ENCODE data around the gene MDFIC. TPM values are rescaled to one million over a fixed set of nuclear protein-coding genes. Genes with fewer than 3 reads are reported as not detected.
"Not testable (repeated sequence)": the region's sequence is repeated elsewhere in the genome, so short reads cannot be mapped to it uniquely, and the experiment has no call there.

The MDFIC gene, protein sequence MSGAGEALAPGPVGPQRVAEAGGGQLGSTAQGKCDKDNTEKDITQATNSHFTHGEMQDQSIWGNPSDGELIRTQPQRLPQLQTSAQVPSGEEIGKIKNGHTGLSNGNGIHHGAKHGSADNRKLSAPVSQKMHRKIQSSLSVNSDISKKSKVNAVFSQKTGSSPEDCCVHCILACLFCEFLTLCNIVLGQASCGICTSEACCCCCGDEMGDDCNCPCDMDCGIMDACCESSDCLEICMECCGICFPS
- polyA plus RNA-seq (2013, experiment 1 of 4) = 17.6 TPM
- polyA plus RNA-seq (2013, experiment 2 of 4) = 12.5 TPM
- polyA plus RNA-seq (2013, experiment 3 of 4) = 16.6 TPM
- polyA plus RNA-seq (2013, experiment 4 of 4) = 14.5 TPM

DNA sequence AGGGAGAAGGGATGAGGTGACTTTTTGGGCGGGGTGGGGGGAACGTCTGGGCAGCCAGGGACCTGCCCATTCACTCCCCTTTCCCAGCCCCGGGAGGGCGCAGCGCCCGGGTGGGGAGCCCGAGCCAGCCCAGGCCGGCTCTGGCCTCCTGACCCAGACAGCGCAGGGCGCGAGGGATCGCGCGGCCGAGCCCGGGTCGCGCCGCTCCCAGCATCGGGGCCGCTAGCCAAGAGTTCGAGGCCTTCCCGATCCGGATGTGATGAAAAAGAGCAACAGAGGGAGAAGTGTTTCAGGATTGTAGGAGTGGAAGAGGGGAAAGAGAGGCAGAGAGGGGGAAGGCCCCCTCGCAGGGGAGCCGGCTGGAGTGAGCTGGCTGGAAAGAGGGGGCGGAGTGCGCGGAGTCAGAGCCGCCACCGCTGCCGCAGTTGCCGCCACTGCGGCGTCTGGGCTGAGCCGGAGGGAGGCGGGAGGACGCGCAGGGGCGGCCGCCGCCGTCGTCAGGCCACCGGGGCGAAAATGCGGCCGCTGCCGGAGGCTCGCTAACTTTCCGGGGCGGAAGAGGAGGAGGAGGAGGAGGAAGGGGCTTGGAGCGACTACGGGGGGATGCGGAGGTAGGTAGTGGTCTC, at the start of gene MDFIC:
TSS of gene MDFIC (plus strand) at position 69 of the 626 bp plus-strand sequence. CDS start 940 bp downstream, outside the sequence.
- 1% methylated on average over 55 of the region's 55 CpGs for WGBS, 2 experiments
- Histone ChIP-seq H3K27ac (ENCODE audit: insufficient read depth, low read depth, low read length, poor library complexity, severe bottlenecking) (no peak within 1 kb of the TSS), H3K9me3 (ENCODE audit: control insufficient read depth, low read length) (no peaks in the 10 kb centered on the region), H3K4me1 (ENCODE audit: control insufficient read depth, insufficient read depth, low read length) (no peaks in the 10 kb centered on the region), H3K27me3 (ENCODE audit: control insufficient read depth, insufficient read depth, low read length, poor library complexity, severe bottlenecking) (no peaks in the 10 kb centered on the region), H3K36me3 (ENCODE audit: control insufficient read depth, insufficient read depth, low read length) (no peaks in the 10 kb centered on the region), H3K4me3 (ENCODE audit: insufficient read depth, low read depth, low read length) (peak within 1 kb of the TSS; percentile 68)

DNA sequence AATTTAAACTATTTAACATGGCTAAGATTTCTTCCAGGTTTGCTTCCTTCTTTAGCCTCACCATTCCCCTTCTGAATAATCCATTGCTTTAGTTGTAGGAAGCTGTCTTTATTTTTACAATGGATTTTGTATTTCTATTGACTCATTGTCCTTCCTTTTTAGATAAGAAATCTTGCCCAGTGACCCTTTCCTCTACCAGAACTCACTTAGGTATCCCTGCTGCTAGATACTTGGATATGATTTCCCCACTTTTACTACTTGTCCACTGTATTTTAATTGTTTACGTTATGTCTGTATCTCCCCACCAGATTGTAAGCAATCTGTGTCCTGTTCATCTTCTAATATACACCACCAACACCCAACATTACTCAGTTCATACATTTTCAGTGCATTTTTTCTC, 47.7 kb upstream of the MDFIC start:
- Histone ChIP-seq H3K4me3 (ENCODE audit: insufficient read depth, low read depth, low read length) (no peak overlapping the region), H3K36me3 (ENCODE audit: control insufficient read depth, insufficient read depth, low read length) (no peaks in the 10 kb centered on the region), H3K27me3 (ENCODE audit: control insufficient read depth, insufficient read depth, low read length, poor library complexity, severe bottlenecking) (no peaks in the 10 kb centered on the region), H3K4me1 (ENCODE audit: control insufficient read depth, insufficient read depth, low read length) (no peaks in the 10 kb centered on the region), H3K9me3 (ENCODE audit: control insufficient read depth, low read length) (no peaks in the 10 kb centered on the region), H3K27ac (ENCODE audit: insufficient read depth, low read depth, low read length, poor library complexity, severe bottlenecking) (no peak overlapping the region)
- WGBS, 2 experiments = 91 to 96% methylated on average over 1 of the region's 1 CpG

DNA sequence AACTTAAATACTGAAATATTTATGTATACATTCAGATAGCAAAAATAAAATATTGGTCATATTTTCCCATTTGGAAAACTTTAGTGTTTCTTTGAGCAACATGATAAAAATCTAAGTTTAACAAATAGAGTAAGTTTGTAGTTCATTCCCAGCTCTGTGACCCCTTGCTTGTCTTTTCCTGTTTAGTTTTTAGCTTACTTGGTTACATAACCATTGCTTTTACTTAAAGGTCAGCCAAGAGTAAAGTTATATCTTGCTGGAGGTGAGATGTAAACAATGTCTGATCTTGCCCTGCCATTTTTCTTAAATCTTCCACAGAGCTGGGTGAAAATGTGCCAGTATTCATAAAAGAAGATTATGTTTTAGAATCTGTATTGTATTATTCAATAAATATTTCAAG, 46.7 kb upstream of the MDFIC start:
- Histone ChIP-seq H3K36me3 (ENCODE audit: control insufficient read depth, insufficient read depth, low read length) (no peaks in the 10 kb centered on the region), H3K4me1 (ENCODE audit: control insufficient read depth, insufficient read depth, low read length) (no peaks in the 10 kb centered on the region), H3K27me3 (ENCODE audit: control insufficient read depth, insufficient read depth, low read length, poor library complexity, severe bottlenecking) (no peaks in the 10 kb centered on the region), H3K9me3 (ENCODE audit: control insufficient read depth, low read length) (no peaks in the 10 kb centered on the region), H3K27ac (ENCODE audit: insufficient read depth, low read depth, low read length, poor library complexity, severe bottlenecking) (no peak overlapping the region), H3K4me3 (ENCODE audit: insufficient read depth, low read depth, low read length) (no peak overlapping the region)

DNA sequence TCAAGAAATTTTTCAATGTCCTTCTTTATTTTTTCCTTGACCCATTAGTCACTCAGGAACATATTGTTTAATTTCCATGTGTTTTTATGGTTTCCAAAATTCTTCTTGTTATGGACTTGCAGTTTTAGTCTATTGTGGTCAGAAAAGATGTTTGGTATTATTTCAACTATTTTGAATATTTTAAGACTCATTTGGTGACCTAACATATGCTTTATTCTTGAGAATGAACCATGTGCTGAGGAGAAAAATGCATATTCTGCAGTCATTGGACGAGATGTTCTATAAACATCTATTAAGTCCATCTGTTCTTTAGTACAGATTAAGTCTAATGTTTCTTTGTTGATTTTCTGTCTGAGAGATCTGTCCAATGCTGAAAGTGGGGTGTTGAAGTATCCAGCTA, 42.3 kb upstream of the MDFIC start:
- WGBS, 2 experiments = 89% methylated on average over 1 of the region's 1 CpG
- Histone ChIP-seq H3K9me3 (ENCODE audit: control insufficient read depth, low read length) (no peaks in the 10 kb centered on the region), H3K4me3 (ENCODE audit: insufficient read depth, low read depth, low read length) (no peak overlapping the region), H3K27me3 (ENCODE audit: control insufficient read depth, insufficient read depth, low read length, poor library complexity, severe bottlenecking) (no peaks in the 10 kb centered on the region), H3K36me3 (ENCODE audit: control insufficient read depth, insufficient read depth, low read length) (no peaks in the 10 kb centered on the region), H3K27ac (ENCODE audit: insufficient read depth, low read depth, low read length, poor library complexity, severe bottlenecking) (no peak overlapping the region), H3K4me1 (ENCODE audit: control insufficient read depth, insufficient read depth, low read length) (no peaks in the 10 kb centered on the region)

DNA sequence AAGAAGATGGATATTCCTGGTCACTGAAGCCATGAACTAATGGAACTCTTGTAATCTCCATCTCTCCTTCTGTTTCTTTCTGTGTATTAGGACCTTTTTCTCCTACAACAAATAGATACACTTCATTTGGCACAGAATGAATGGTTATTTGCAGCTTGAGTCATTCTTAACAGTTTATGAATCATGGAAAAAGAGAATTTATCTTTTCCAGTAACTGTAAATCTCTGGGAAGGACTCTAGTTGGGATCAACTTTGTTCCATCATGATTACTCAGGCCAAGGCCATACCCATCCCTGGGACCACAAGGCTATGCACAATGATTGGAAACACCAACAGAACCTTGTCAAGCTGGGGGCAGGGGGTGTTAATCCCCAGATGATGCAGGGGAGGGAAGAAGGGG, 36.1 kb upstream of the MDFIC start:
- H3K36me3 ChIP-seq (ENCODE audit: control insufficient read depth, insufficient read depth, low read length) = no peaks in the 10 kb centered on the region
- H3K27ac ChIP-seq (ENCODE audit: insufficient read depth, low read depth, low read length, poor library complexity, severe bottlenecking) = no peak overlapping the region
- no peaks in the 10 kb centered on the region for H3K27me3 ChIP-seq (ENCODE audit: control insufficient read depth, insufficient read depth, low read length, poor library complexity, severe bottlenecking)
- no peaks in the 10 kb centered on the region for H3K9me3 ChIP-seq (ENCODE audit: control insufficient read depth, low read length)
- H3K4me3 ChIP-seq (ENCODE audit: insufficient read depth, low read depth, low read length) = no peak overlapping the region
- H3K4me1 ChIP-seq (ENCODE audit: control insufficient read depth, insufficient read depth, low read length) = no peaks in the 10 kb centered on the region

DNA sequence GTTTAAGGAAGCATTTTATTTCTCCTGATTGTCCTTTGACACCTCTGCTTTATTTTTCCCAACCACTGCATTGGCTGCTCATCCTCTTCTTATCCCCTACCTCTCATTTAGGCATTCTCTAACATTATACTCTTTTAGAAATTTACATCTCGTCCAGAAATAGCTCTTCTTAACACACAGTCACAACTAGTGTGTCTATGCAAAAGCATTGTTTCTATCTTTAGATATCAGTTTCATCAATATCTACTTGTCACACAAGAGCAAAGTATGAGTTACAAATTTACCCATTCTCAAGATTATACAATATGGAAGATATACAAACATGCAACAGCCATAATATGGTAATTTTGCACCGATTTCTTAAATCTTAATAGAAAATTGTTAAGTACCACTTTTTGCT, 35.7 kb upstream of the MDFIC start:
- 84 to 93% methylated on average over 1 of the region's 2 CpGs for WGBS, 2 experiments
- Histone ChIP-seq H3K27me3 (ENCODE audit: control insufficient read depth, insufficient read depth, low read length, poor library complexity, severe bottlenecking) (no peaks in the 10 kb centered on the region), H3K27ac (ENCODE audit: insufficient read depth, low read depth, low read length, poor library complexity, severe bottlenecking) (no peak overlapping the region), H3K36me3 (ENCODE audit: control insufficient read depth, insufficient read depth, low read length) (no peaks in the 10 kb centered on the region), H3K9me3 (ENCODE audit: control insufficient read depth, low read length) (no peaks in the 10 kb centered on the region), H3K4me1 (ENCODE audit: control insufficient read depth, insufficient read depth, low read length) (no peaks in the 10 kb centered on the region), H3K4me3 (ENCODE audit: insufficient read depth, low read depth, low read length) (no peak overlapping the region)

DNA sequence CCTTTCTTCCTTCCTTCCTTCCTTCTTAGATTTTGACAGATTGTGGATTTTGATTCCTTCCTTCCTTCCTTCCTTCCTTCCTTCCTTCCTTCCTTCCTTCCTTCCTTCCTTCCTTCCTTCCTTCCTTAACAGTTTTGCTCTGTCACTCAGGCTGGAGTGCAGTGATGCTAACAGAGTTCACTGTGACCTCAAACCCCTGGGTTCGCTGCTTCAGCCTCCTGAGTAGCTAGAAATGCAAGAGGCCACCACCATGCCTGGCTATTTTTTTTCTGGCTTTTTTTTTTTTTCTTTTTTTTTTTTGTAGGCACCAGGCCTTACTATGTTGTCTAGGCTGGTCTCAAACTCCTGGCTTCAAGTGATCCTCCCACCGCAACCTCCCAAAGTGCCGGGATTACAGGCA, 32.8 kb upstream of the MDFIC start:
- H3K36me3 ChIP-seq (ENCODE audit: control insufficient read depth, insufficient read depth, low read length); H3K4me1 ChIP-seq (ENCODE audit: control insufficient read depth, insufficient read depth, low read length); H3K9me3 ChIP-seq (ENCODE audit: control insufficient read depth, low read length); H3K4me3 ChIP-seq (ENCODE audit: insufficient read depth, low read depth, low read length); H3K27ac ChIP-seq (ENCODE audit: insufficient read depth, low read depth, low read length, poor library complexity, severe bottlenecking); H3K27me3 ChIP-seq (ENCODE audit: control insufficient read depth, insufficient read depth, low read length, poor library complexity, severe bottlenecking): not testable (repeated sequence)
- WGBS, 2 experiments = 88 to 93% methylated on average over 3 of the region's 3 CpGs

DNA sequence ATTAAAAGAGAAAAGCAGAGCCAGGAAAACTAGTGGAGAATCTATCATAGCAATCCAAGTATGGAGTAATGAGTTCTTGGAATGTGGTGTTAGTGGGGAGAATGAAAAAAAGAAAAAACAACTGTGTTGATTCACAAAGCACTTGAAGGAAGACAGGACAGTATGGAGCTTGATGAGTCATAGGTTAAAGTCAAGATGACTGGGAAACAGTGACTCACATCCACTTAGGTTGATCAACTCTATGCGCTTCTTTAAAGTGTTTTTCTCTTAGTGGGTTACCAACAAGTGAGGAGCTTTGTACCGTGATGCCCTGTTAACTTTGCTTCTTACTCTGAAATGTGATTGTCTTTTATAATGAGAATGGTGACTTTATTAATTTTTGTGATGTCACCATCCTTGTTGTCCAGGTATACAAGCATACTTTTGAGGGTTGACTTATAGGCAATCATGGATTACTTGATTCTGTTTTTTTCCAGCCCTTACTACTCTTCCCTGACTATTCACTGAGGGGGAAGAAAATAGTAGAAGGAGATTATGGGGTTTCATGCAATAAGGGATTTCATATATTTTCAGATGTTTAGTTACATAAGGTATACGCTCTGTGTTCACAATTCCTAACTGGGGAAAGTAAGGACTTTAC, 32.1 kb upstream of the MDFIC start:
- Histone ChIP-seq H3K4me1 (ENCODE audit: control insufficient read depth, insufficient read depth, low read length) (no peaks in the 10 kb centered on the region), H3K36me3 (ENCODE audit: control insufficient read depth, insufficient read depth, low read length) (no peaks in the 10 kb centered on the region), H3K27me3 (ENCODE audit: control insufficient read depth, insufficient read depth, low read length, poor library complexity, severe bottlenecking) (no peaks in the 10 kb centered on the region), H3K9me3 (ENCODE audit: control insufficient read depth, low read length) (no peaks in the 10 kb centered on the region), H3K4me3 (ENCODE audit: insufficient read depth, low read depth, low read length) (no peak overlapping the region), H3K27ac (ENCODE audit: insufficient read depth, low read depth, low read length, poor library complexity, severe bottlenecking) (no peak overlapping the region)
- WGBS, 2 experiments = 81 to 90% methylated on average over 3 of the region's 3 CpGs

DNA sequence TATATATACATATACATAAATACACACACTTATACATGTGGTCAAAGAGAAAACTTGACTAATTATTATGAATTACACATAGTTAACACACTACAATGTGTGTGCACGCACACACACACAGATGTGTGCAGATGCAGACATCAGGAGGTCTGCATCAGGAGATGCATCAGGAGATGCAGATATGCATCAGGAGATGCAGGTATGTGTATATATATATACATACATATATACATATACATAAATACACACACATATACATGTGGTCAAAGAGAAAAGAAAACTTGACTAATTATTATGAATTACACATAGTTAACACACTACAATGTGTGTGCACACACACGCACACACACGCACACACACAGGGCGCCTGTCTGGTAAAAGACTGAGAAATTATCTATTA, 31.3 kb upstream of the MDFIC start:
- Histone ChIP-seq H3K27ac (ENCODE audit: insufficient read depth, low read depth, low read length, poor library complexity, severe bottlenecking) (no peak overlapping the region), H3K27me3 (ENCODE audit: control insufficient read depth, insufficient read depth, low read length, poor library complexity, severe bottlenecking) (no peaks in the 10 kb centered on the region), H3K9me3 (ENCODE audit: control insufficient read depth, low read length) (no peaks in the 10 kb centered on the region), H3K36me3 (ENCODE audit: control insufficient read depth, insufficient read depth, low read length) (no peaks in the 10 kb centered on the region), H3K4me1 (ENCODE audit: control insufficient read depth, insufficient read depth, low read length) (no peaks in the 10 kb centered on the region), H3K4me3 (ENCODE audit: insufficient read depth, low read depth, low read length) (no peak overlapping the region)
- 96 to 100% methylated on average over 3 of the region's 4 CpGs for WGBS, 2 experiments

DNA sequence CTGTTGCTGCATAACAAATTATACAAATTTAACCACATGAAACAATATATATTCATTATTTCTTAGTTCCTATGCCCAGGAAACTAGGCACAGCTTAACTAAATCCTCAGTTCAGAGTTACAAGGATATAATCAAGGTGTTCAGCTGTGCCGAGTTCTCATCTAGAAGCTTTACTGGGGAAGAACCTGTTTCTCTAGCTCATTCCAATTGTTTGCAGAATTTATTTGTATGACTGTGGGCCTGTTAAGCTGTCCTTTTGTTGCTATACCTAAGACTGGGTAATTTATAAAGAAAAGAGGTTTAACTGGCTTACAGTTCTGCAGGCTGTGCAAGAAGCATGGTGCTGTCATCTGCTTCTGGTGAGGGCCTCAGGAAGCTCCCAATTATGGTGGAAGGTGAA, 21.8 kb upstream of the MDFIC start:
- Histone ChIP-seq H3K36me3 (ENCODE audit: control insufficient read depth, insufficient read depth, low read length) (no peaks in the 10 kb centered on the region), H3K27me3 (ENCODE audit: control insufficient read depth, insufficient read depth, low read length, poor library complexity, severe bottlenecking) (no peaks in the 10 kb centered on the region), H3K4me1 (ENCODE audit: control insufficient read depth, insufficient read depth, low read length) (no peaks in the 10 kb centered on the region), H3K9me3 (ENCODE audit: control insufficient read depth, low read length) (no peaks in the 10 kb centered on the region), H3K4me3 (ENCODE audit: insufficient read depth, low read depth, low read length) (no peak overlapping the region), H3K27ac (ENCODE audit: insufficient read depth, low read depth, low read length, poor library complexity, severe bottlenecking) (no peak overlapping the region)
- WGBS, 2 experiments = 92% methylated on average over 1 of the region's 1 CpG

All from ectodermal cell (in vitro differentiated cells).